Endothelial cell of umbilical vein (primary cell): Measurements from ENCODE around the gene MRPL12. TPM values are rescaled to one million over a fixed set of nuclear protein-coding genes. Genes with fewer than 3 reads are reported as not detected.

ENCODE experiments used
- BruUV-seq: library from RNA; stranded (reverse); fragments of 400-500 nt; replicated peaks from 2 replicates; lab custom pipeline; 2021; lab: Mats Ljungman, UMichigan
- CTCF ChIA-PET: fragments of 300-600, 350-600 bp; sonication (Branson Sonifier 250); formaldehyde crosslinking; loops from one replicate; lab custom pipeline; 2021; ENCODE audit warnings: antibody characterized with exemption, inconsistent platforms; lab: Charles Lee
- POLR2A ChIA-PET: fragments of 300-600, 350-600 bp; sonication (Branson Sonifier 250); formaldehyde crosslinking; loops from one replicate; lab custom pipeline; 2021; ENCODE audit warnings: antibody characterized with exemption, inconsistent platforms; lab: Charles Lee
- DNase-seq: peaks from one replicate; pipeline ENCODE4 v3.0.0-alpha.2; 2011; ENCODE audit warnings: low read depth, low spot score
- FAIRE-seq: peaks from 2 replicates; lab custom pipeline; 2011; peaks lifted over from hg19 to GRCh38; lab: Jason Lieb, UNC
- H2AFZ ChIP-seq: 2 replicates; pipeline ENCODE4 v1.6.0; 2012; ENCODE audit warnings: low read depth, low read length, control low read depth, inconsistent platforms
- H3K27ac ChIP-seq: 2 replicates; pipeline ENCODE4 v1.5.1; 2011; ENCODE audit warnings: low read depth, mild to moderate bottlenecking, control low read depth, low read length, moderate library complexity; ENCODE audit not compliant: insufficient read depth
- H3K27me3 ChIP-seq, 2 experiments: 2 replicates each; pipeline versions ENCODE4 v1.6.0 to v1.6.1; 2011; ENCODE audit warnings: low read length in 2 of 2, mixed read lengths in 1 of 2; ENCODE audit not compliant: control insufficient read depth in 2 of 2, insufficient read depth in 2 of 2
- H3K36me3 ChIP-seq, 2 experiments: 2 replicates in 1 of 2; 3 replicates in 1 of 2; pipeline ENCODE4 v1.5.1; 2011; ENCODE audit warnings: low read length in 2 of 2, mild to moderate bottlenecking in 1 of 2, moderate library complexity in 1 of 2; ENCODE audit not compliant: control insufficient read depth in 2 of 2, insufficient read depth in 2 of 2; ENCODE audit errors: extremely low read depth in 1 of 2
- H3K4me1 ChIP-seq: 3 replicates; pipeline ENCODE4 v1.5.1; 2011; ENCODE audit warnings: mild to moderate bottlenecking, low read length; ENCODE audit not compliant: control insufficient read depth, insufficient read depth; ENCODE audit errors: extremely low read depth
- H3K4me2 ChIP-seq: 2 replicates; pipeline ENCODE4 v1.6.1; 2011; ENCODE audit warnings: low read length, control low read depth, mixed read lengths; ENCODE audit not compliant: insufficient read depth
- H3K4me3 ChIP-seq, 3 experiments: fragments of 200-600 bp in 1 of 3; sonication (generic), shearing (Covaris generic) in 1 of 3; replicated peaks in 1 of 3; 2 replicates each; pipeline ENCODE4 v1.5.1; 2011 to 2016; ENCODE audit warnings: control low read depth in 3 of 3, low read length in 3 of 3, mild to moderate bottlenecking in 2 of 3, inconsistent platforms in 1 of 3, low read depth in 1 of 3, moderate library complexity in 1 of 3; ENCODE audit not compliant: insufficient read depth in 1 of 3
- H3K79me2 ChIP-seq: 2 replicates; pipeline ENCODE4 v1.6.0; 2012; ENCODE audit warnings: low read length, inconsistent platforms; ENCODE audit not compliant: control insufficient read depth, insufficient read depth
- H3K9ac ChIP-seq: replicated peaks from 2 replicates; pipeline ENCODE3; 2011; ENCODE audit warnings: low read length, control low read depth; ENCODE audit not compliant: insufficient read depth; ENCODE audit errors: extremely low read depth
- H3K9me1 ChIP-seq: replicated peaks from 3 replicates; pipeline ENCODE4 v1.6.0; 2011; ENCODE audit warnings: mild to moderate bottlenecking, low read length; ENCODE audit not compliant: control insufficient read depth, insufficient read depth; ENCODE audit errors: extremely low read depth
- H3K9me3 ChIP-seq: replicated peaks from 2 replicates; pipeline ENCODE4 v1.5.1; 2012; ENCODE audit warnings: low read length, inconsistent platforms; ENCODE audit not compliant: control insufficient read depth, insufficient read depth
- H4K20me1 ChIP-seq: replicated peaks from 2 replicates; pipeline ENCODE3; 2011; ENCODE audit warnings: mild to moderate bottlenecking, low read length; ENCODE audit not compliant: control insufficient read depth, insufficient read depth; ENCODE audit errors: extremely low read depth
- CTCF ChIP-seq, 2 donors: IDR thresholded peaks; 1 replicate in 1 of 2; 2 replicates in 1 of 2; pipeline ENCODE4 v1.5.1; 2011; ENCODE audit warnings: low read length in 2 of 2, mild to moderate bottlenecking in 2 of 2, moderate library complexity in 2 of 2, control low read depth in 1 of 2, inconsistent platforms in 1 of 2, low read depth in 1 of 2; ENCODE audit not compliant: insufficient read depth in 1 of 2; ENCODE audit errors: extremely low read depth in 1 of 2
- EZH2 ChIP-seq: IDR thresholded peaks from 2 replicates; pipeline ENCODE4 v1.6.1; 2012; ENCODE audit warnings: borderline replicate concordance, low read depth, mild to moderate bottlenecking, moderate library complexity, low read length, inconsistent platforms; ENCODE audit not compliant: severe bottlenecking
- FOS ChIP-seq: IDR thresholded peaks from 2 replicates; pipeline ENCODE4 v1.6.1; 2011; ENCODE audit warnings: mild to moderate bottlenecking, low read length, moderate library complexity, borderline replicate concordance; ENCODE audit not compliant: insufficient read depth
- GATA2 ChIP-seq: IDR thresholded peaks from 2 replicates; pipeline ENCODE4 v1.7.0; 2011; ENCODE audit warnings: low read depth, mild to moderate bottlenecking, moderate library complexity, mixed read lengths, low read length; ENCODE audit not compliant: insufficient read length, insufficient read depth
- JUN ChIP-seq: IDR thresholded peaks from 2 replicates; pipeline ENCODE4 v1.6.1; 2011; ENCODE audit warnings: borderline replicate concordance, low read depth; ENCODE audit not compliant: insufficient read length, insufficient read depth
- MAX ChIP-seq: IDR thresholded peaks from 2 replicates; pipeline ENCODE4 v1.6.1; 2011; ENCODE audit not compliant: insufficient read depth, insufficient read length
- MYC ChIP-seq: IDR thresholded peaks from one replicate; pipeline ENCODE4 v1.6.1; 2011; ENCODE audit warnings: mild to moderate bottlenecking, low read depth, low read length
- POLR2A ChIP-seq: IDR thresholded peaks from 2 replicates; pipeline ENCODE4 v1.6.1; 2012; ENCODE audit warnings: low read depth, mild to moderate bottlenecking, control low read depth, low read length
- POLR2AphosphoS5 ChIP-seq: IDR thresholded peaks from 2 replicates; pipeline ENCODE4 v1.6.1; 2012; ENCODE audit warnings: low read depth, mild to moderate bottlenecking, control low read depth, low read length, moderate library complexity; ENCODE audit not compliant: insufficient read depth
- dilution Hi-C: fragments of 300-500 bp; cut with MboI; formaldehyde crosslinking; loops from one replicate; pipeline ENCODE4 v1.15.0; 2019; ENCODE audit warnings: low sequenced_read_pairs; ENCODE audit not compliant: extremely low pct_ligation_motif_present
- intact Hi-C: fragments of 100-400 bp; cut with micrococcal nuclease; formaldehyde crosslinking; loops from one replicate; pipeline ENCODE4 v1.10.0; 2022
- polyA plus RNA-seq, 4 experiments: library from polyadenylated mRNA; depleted of rRNA in 3 of 4; stranded (reverse) in 3 of 4; unstranded in 1 of 4; fragments of >200 nt; gene quantifications; 2 replicates each; pipeline versions ENCODE4 v1.2.1 to v1.2.3, GENCODE V29; 2011 to 2012; ENCODE audit warnings: missing spikeins in 1 of 4
- total RNA-seq: library from RNA; stranded (reverse); gene quantifications from 2 replicates; pipeline ENCODE4 v1.2.3, GENCODE V29; 2021

MRPL12 gene
- total and polyA plus RNA-seq, 2 donors (not counting 3 experiments of a cell fraction or from before 2014, with no cell fraction given) = 91.9 to 99.9 TPM

DNA sequence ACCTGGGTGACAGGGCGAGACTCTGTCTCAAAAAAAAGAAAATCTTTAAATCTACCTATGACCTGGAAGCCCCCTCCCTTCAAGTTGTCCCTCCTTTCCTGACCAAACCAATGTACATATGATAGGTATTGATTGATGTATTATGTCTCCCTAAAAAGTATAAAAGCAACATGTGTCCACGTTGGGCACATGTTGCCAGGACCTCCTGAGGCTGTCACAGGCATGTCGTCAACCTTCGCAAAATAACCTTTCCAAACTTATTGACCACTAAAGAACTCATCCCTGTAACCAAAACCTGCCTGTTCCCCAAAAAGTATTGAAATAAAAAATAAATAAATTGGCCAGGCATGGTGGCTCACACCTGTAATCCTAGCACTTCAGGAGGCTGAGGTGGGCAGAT, 41.2 kb upstream of the MRPL12 start:
- DNase-seq (no peak), FAIRE-seq (no peak)
- H3K9me1 ChIP-seq = no peaks in the 10 kb centered on the region
- no peaks in the 10 kb centered on the region for H4K20me1 ChIP-seq
- no peaks in the 10 kb centered on the region for H3K27me3 ChIP-seq
- TF ChIP-seq MAX (no peak), GATA2 (no peak), JUN (no peak), POLR2AphosphoS5 (no peak), MYC (no peak), EZH2 (no peak), CTCF (IDR thresholded peaks at IDR 0.05; ENCODE audit: extremely low read depth in 1 of 2, insufficient read depth in 1 of 2, low read depth in 1 of 2, low read length in 2 of 2) (no peak), FOS (no peak), POLR2A (no peak)
- H3K9me3 ChIP-seq = no peaks in the 10 kb centered on the region
- no peak overlapping the region for H2AFZ ChIP-seq
- peaks cover 7% of the 10 kb centered on the region for H3K79me2 ChIP-seq
- CTCF ChIA-PET = no interaction called here
- no peak overlapping the region for H3K27ac ChIP-seq
- H3K36me3 ChIP-seq = peaks cover 0 to 3% of the 10 kb centered on the region in 2 experiments
- H3K9ac ChIP-seq = no peak overlapping the region
- H3K4me3 ChIP-seq = no peak overlapping the region
- no TSS peak for BruUV-seq
- peaks cover 13% of the 10 kb centered on the region for H3K4me1 ChIP-seq
- H3K4me2 ChIP-seq = no peak overlapping the region
- intact Hi-C loops (no loop called here), dilution Hi-C loops (no loop called here)
- POLR2A ChIA-PET = no interaction called here
